CD14-positive monocyte (primary cell): ENCODE data around the gene NCDN. TPM values are rescaled to one million over a fixed set of nuclear protein-coding genes. Genes with fewer than 3 reads are reported as not detected.
A peak's percentile ranks its signal among the peaks of the same experiment; 100 is the strongest.

ENCODE experiments used
- DNase-seq, 3 donors: peaks; one replicate each; pipeline ENCODE4 v3.0.0-alpha.2; 2011 to 2022
- H2AFZ ChIP-seq: 2 replicates; pipeline ENCODE4 v1.6.0; 2012; ENCODE audit warnings: mild to moderate bottlenecking, low read depth, low read length, inconsistent platforms; ENCODE audit not compliant: insufficient read depth, poor library complexity, severe bottlenecking
- H3K27ac ChIP-seq, 2 donors: 1 replicate in 1 of 2; 2 replicates in 1 of 2; pipeline ENCODE4 v1.5.1; 2012 to 2013; ENCODE audit warnings: low read length in 2 of 2, control low read depth in 1 of 2, inconsistent platforms in 1 of 2, low read depth in 1 of 2, mild to moderate bottlenecking in 1 of 2
- H3K27me3 ChIP-seq, 2 donors: one replicate each; pipeline versions ENCODE4 v1.6.0 to v1.6.1; 2011 to 2013; ENCODE audit warnings: low read length in 2 of 2; ENCODE audit not compliant: control insufficient read depth in 2 of 2, insufficient read depth in 2 of 2
- H3K36me3 ChIP-seq, 2 donors: replicated peaks in 1 of 2; 1 replicate in 1 of 2; 2 replicates in 1 of 2; pipeline versions ENCODE4 v1.5.1 to v1.6.1; 2012 to 2013; ENCODE audit warnings: low read length in 2 of 2, control low read depth in 1 of 2, inconsistent platforms in 1 of 2, mild to moderate bottlenecking in 1 of 2; ENCODE audit not compliant: insufficient read depth in 2 of 2, control insufficient read depth in 1 of 2
- H3K4me1 ChIP-seq, 2 donors: 1 replicate in 1 of 2; 2 replicates in 1 of 2; pipeline versions ENCODE4 v1.5.1 to v1.6.1; 2012 to 2013; ENCODE audit warnings: low read length in 2 of 2, control low read depth in 1 of 2, inconsistent platforms in 1 of 2, mild to moderate bottlenecking in 1 of 2, moderate library complexity in 1 of 2; ENCODE audit not compliant: insufficient read depth in 2 of 2, control insufficient read depth in 1 of 2
- H3K4me2 ChIP-seq: replicated peaks from 2 replicates; pipeline ENCODE3; 2012; ENCODE audit warnings: low read length, moderate library complexity, mild to moderate bottlenecking; ENCODE audit not compliant: poor library complexity, severe bottlenecking; ENCODE audit errors: extremely low read depth
- H3K4me3 ChIP-seq, 3 experiments: fragments of 200-600 bp in 1 of 3; sonication (generic) in 1 of 3; replicated peaks in 1 of 3; 1 replicate in 2 of 3; 2 replicates in 1 of 3; pipeline ENCODE4 v1.5.1; 2011 to 2013; ENCODE audit warnings: low read length in 3 of 3, mild to moderate bottlenecking in 3 of 3, control low read depth in 2 of 3, low read depth in 2 of 3, inconsistent platforms in 1 of 3, moderate library complexity in 1 of 3
- H3K79me2 ChIP-seq: 2 replicates; pipeline ENCODE4 v1.6.0; 2012; ENCODE audit warnings: mild to moderate bottlenecking, control low read depth, inconsistent platforms, low read length, moderate library complexity; ENCODE audit not compliant: insufficient read depth
- H3K9ac ChIP-seq: 2 replicates; pipeline ENCODE4 v1.6.0; 2017; ENCODE audit warnings: low read length, mild to moderate bottlenecking; ENCODE audit not compliant: insufficient read depth, poor library complexity, severe bottlenecking
- H3K9me3 ChIP-seq, 2 donors: replicated peaks in 1 of 2; 1 replicate in 1 of 2; 2 replicates in 1 of 2; pipeline versions ENCODE4 v1.5.1 to v1.6.1; 2012 to 2013; ENCODE audit warnings: low read length in 2 of 2, control low read depth in 1 of 2; ENCODE audit not compliant: control insufficient read depth in 1 of 2, insufficient read depth in 1 of 2
- H4K20me1 ChIP-seq: 2 replicates; pipeline ENCODE4 v1.6.0; 2012; ENCODE audit warnings: mild to moderate bottlenecking, low read length, control low read depth, moderate library complexity; ENCODE audit not compliant: insufficient read depth
- H3K27ac Mint-ChIP-seq, 7 donors: one replicate each; pipeline ENCODE4 v1.8.0; 2020; ENCODE audit warnings: mild to moderate bottlenecking in 7 of 7, mixed read lengths in 7 of 7, moderate library complexity in 6 of 7, inconsistent platforms in 2 of 7
- H3K27me3 Mint-ChIP-seq, 3 donors: one replicate each; pipeline ENCODE4 v1.8.0; 2021 to 2022; ENCODE audit warnings: low read depth in 3 of 3, mild to moderate bottlenecking in 3 of 3, mixed read lengths in 3 of 3, moderate library complexity in 3 of 3, inconsistent platforms in 1 of 3
- H3K36me3 Mint-ChIP-seq, 2 donors: one replicate each; pipeline ENCODE4 v1.8.0; 2020; ENCODE audit warnings: mixed read lengths in 2 of 2, inconsistent platforms in 1 of 2, mild to moderate bottlenecking in 1 of 2
- H3K4me1 Mint-ChIP-seq: one replicate; pipeline ENCODE4 v1.8.0; 2020; ENCODE audit warnings: mild to moderate bottlenecking, mixed read lengths
- H3K4me3 Mint-ChIP-seq, 2 donors: one replicate each; pipeline ENCODE4 v1.8.0; 2020; ENCODE audit warnings: mild to moderate bottlenecking in 2 of 2, mixed read lengths in 2 of 2, moderate library complexity in 1 of 2
- H3K9me3 Mint-ChIP-seq, 7 donors: one replicate each; pipeline ENCODE4 v1.8.0; 2020 to 2022; ENCODE audit warnings: mixed read lengths in 7 of 7, mild to moderate bottlenecking in 6 of 7, moderate library complexity in 6 of 7, inconsistent platforms in 2 of 7
- CTCF ChIP-seq: fragments of 200-600 bp; IDR thresholded peaks from one replicate; pipeline ENCODE4 v1.8.0; 2022; ENCODE audit warnings: antibody characterized with exemption, mild to moderate bottlenecking
- WGBS: methylation state at CpG from one replicate; pipeline ENCODE4 v1.1.5; 2013; ENCODE audit warnings: missing lambda C conversion rate; ENCODE audit not compliant: insufficient coverage; 5-methylcytosine and 5-hydroxymethylcytosine counted together
- intact Hi-C, 2 donors: fragments of 100-400 bp; cut with micrococcal nuclease; formaldehyde crosslinking; loops; one replicate each; pipeline versions ENCODE4 v1.15.0 to v1.15.1; 2023
- polyA plus RNA-seq, 3 donors: library from polyadenylated mRNA; depleted of rRNA in 1 of 3; unstranded in 2 of 3; stranded (reverse) in 1 of 3; fragments of 300-500 nt in 2 of 3; fragments of >200 nt in 1 of 3; fragmentation: Illumina TruSeq in 2 of 3; gene quantifications; 1 replicate in 2 of 3; 2 replicates in 1 of 3; pipeline ENCODE4 v1.2.3, GENCODE V29; 2012 to 2021

The NCDN gene
- polyA plus RNA-seq, 3 donors: 5.0 to 7.9 (median 7.0) TPM

GRCh38 chr1:35588197-35588910 is 30.8 kb downstream of the NCDN start:
- H3K27me3 Mint-ChIP-seq: peaks cover 0 to 2% (median 0%) of the 10 kb centered on the region in 3 donors
- TF ChIP-seq CTCF: no peak
- Histone ChIP-seq H4K20me1 (no peaks in the 10 kb centered on the region), H2AFZ (no peak overlapping the region), H3K4me1 (no peaks in the 10 kb centered on the region), H3K36me3 (peaks cover 12 to 17% of the 10 kb centered on the region in 2 donors), H3K27ac (no peak overlapping the region), H3K9me3 (no peaks in the 10 kb centered on the region), H3K79me2 (no peaks in the 10 kb centered on the region), H3K4me3 (no peak overlapping the region), H3K4me2 (no peak overlapping the region), H3K9ac (no peak overlapping the region), H3K27me3 (no peaks in the 10 kb centered on the region)
- H3K9me3 Mint-ChIP-seq: peaks cover 0 to 2% (median 0%) of the 10 kb centered on the region in 7 donors
- WGBS: 95% methylated on average over 15 of the region's 21 CpGs
- peaks cover 22 to 25% of the 10 kb centered on the region in 2 donors for H3K36me3 Mint-ChIP-seq
- H3K27ac Mint-ChIP-seq: no peak overlapping the region
- H3K4me1 Mint-ChIP-seq: peaks cover 6% of the 10 kb centered on the region
- no peak for DNase-seq
- no peak overlapping the region for H3K4me3 Mint-ChIP-seq
- intact Hi-C loops: no loop called here

GRCh38 chr1:35589516-35590427 is 32.2 kb downstream of the NCDN start:
- H3K4me1 Mint-ChIP-seq: peaks cover 8% of the 10 kb centered on the region
- H3K27me3 Mint-ChIP-seq: peaks cover 0 to 2% (median 0%) of the 10 kb centered on the region in 3 donors
- no peaks in the 10 kb centered on the region for H3K79me2 ChIP-seq
- H3K9ac ChIP-seq: no peak overlapping the region
- no peak overlapping the region for H2AFZ ChIP-seq
- no peak for TF ChIP-seq CTCF
- H3K4me3 ChIP-seq: no peak overlapping the region
- WGBS: over 99% methylated on average over 13 of the region's 15 CpGs
- H3K27ac ChIP-seq: no peak overlapping the region
- H3K36me3 Mint-ChIP-seq: peaks cover 21 to 28% of the 10 kb centered on the region in 2 donors
- H4K20me1 ChIP-seq: no peaks in the 10 kb centered on the region
- no peaks in the 10 kb centered on the region for H3K9me3 ChIP-seq
- peak overlapping the region in 1 of 7 donors; percentile 17 for H3K27ac Mint-ChIP-seq
- no peaks in the 10 kb centered on the region for H3K4me1 ChIP-seq
- H3K4me2 ChIP-seq: no peak overlapping the region
- no peak for DNase-seq
- peaks cover 0 to 2% (median 0%) of the 10 kb centered on the region in 7 donors for H3K9me3 Mint-ChIP-seq
- intact Hi-C loops: no loop called here
- H3K27me3 ChIP-seq: no peaks in the 10 kb centered on the region
- no peak overlapping the region for H3K4me3 Mint-ChIP-seq
- peaks cover 12 to 24% of the 10 kb centered on the region in 2 donors for H3K36me3 ChIP-seq
